ENCODE measurements around the gene AKR1C1.
"Not testable (repeated sequence)": the region's sequence is repeated elsewhere in the genome, so short reads cannot be mapped to it uniquely, and the experiment has no call there.

Gene AKR1C1

DNA sequence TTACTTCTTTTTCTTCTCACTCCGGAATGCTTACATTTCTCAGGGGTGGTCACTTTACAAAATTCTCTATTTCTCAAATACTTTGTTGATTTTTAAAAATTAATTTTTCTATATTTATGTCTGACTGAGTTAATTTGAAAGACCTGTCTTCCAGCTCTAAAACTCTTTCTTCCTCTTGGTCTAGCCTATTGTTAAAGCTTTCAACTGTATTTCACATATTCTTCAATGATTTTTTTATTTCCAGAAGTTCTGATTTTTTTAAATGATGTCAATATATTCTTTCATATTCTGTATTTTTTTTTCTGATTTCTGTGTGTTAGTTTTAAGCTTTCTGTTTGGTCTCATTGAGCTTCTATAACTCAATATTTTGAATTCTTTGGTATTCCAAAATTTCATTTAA lies 67.8 kb downstream of the AKR1C1 start:
- DNase-seq: no peak
- TF ChIP-seq, protein P1, sequence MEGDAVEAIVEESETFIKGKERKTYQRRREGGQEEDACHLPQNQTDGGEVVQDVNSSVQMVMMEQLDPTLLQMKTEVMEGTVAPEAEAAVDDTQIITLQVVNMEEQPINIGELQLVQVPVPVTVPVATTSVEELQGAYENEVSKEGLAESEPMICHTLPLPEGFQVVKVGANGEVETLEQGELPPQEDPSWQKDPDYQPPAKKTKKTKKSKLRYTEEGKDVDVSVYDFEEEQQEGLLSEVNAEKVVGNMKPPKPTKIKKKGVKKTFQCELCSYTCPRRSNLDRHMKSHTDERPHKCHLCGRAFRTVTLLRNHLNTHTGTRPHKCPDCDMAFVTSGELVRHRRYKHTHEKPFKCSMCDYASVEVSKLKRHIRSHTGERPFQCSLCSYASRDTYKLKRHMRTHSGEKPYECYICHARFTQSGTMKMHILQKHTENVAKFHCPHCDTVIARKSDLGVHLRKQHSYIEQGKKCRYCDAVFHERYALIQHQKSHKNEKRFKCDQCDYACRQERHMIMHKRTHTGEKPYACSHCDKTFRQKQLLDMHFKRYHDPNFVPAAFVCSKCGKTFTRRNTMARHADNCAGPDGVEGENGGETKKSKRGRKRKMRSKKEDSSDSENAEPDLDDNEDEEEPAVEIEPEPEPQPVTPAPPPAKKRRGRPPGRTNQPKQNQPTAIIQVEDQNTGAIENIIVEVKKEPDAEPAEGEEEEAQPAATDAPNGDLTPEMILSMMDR (IDR thresholded peaks at IDR 0.05; ENCODE audit: low read depth, low read length): no peak
- H3K36me3 ChIP-seq: no peaks in the 10 kb centered on the region
- H3K4me3 ChIP-seq (ENCODE audit: low read depth, low read length): no peak overlapping the region
- H3K9me3 ChIP-seq: no peaks in the 10 kb centered on the region
- H3K4me1 ChIP-seq: no peaks in the 10 kb centered on the region
- H3K27me3 ChIP-seq: no peaks in the 10 kb centered on the region

DNA sequence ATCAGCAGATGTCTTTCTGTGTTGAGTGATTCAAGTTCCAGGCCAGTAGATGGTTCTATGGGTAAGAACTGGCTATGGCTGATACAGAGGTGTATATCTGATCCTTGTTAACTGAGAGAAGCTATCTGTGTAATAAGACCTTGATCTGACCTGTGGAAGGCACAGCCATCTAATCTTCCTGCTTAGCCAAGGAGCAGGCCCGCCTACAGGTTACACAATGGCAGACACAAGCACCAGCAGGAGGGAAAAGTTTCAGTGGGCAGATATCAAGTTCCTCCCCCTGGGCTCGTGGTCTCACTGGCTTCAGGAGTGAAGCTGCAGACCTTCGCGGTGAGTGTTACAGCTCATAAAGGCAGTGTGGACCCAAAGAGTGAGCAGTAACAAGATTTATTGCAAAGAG lies 68.4 kb downstream of the AKR1C1 start:
- not testable (repeated sequence) for H3K36me3 ChIP-seq; H3K4me3 ChIP-seq (ENCODE audit: low read depth, low read length); H3K9me3 ChIP-seq; H3K4me1 ChIP-seq; DNase-seq; H3K27me3 ChIP-seq

DNA sequence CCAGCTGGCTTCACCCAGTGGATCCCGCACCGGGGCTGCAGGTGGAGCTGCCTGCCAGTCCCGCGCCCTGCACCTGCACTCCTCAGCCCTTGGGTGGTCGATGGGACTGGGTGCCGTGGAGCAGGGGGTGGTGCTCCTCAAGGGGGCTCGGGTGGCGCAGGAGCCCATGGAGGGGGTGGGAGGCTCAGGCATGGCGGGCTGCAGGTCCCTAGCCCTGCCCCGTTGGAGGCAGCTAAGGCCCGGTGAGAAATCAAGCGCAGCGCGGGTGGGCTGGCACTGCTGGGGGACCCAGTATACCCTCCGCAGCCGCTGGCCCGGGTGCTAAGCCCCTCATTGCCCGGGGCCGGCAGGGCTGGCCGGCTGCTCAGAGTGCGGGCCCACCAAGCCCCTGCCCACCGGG lies 69.2 kb downstream of the AKR1C1 start:
- not testable (repeated sequence) for H3K27me3 ChIP-seq; H3K36me3 ChIP-seq; H3K9me3 ChIP-seq; DNase-seq; H3K4me1 ChIP-seq; H3K4me3 ChIP-seq (ENCODE audit: low read depth, low read length)

All from BE2C (cell line).